Measurements from ENCODE around the gene FBRS. TPM values are rescaled to one million over a fixed set of nuclear protein-coding genes. Genes with fewer than 3 reads are reported as not detected.

FBRS gene
- total and polyA plus RNA-seq, 2 of the 13 experiments (the other 11 are each of a cell fraction or from before 2014, with no cell fraction given) = 13.7 to 16.2 TPM

- TF ChIP-seq ZNF879 (CRISPR knock-in tag; IDR thresholded peaks at IDR 0.05) (peak; percentile 89), SUZ12 (IDR thresholded peaks at IDR 0.05; ENCODE audit: low read depth, low read length) (no peak), NPAS2 (CRISPR knock-in tag; IDR thresholded peaks at IDR 0.05; ENCODE audit: borderline replicate concordance) (no peak), BCL6 (CRISPR knock-in tag; IDR thresholded peaks at IDR 0.05) (peak; percentile 67), CBX1 (IDR thresholded peaks at IDR 0.05; ENCODE audit: low read depth) (no peak), ZNF619 (CRISPR knock-in tag; IDR thresholded peaks at IDR 0.05) (peak; percentile 50; the same call in 1 of the 2 replicates), RNF2 (conservative IDR thresholded peaks at IDR 0.05; ENCODE audit: low read depth) (peak; percentile 51; the same call in 1 of the 2 replicates), ZMYM4 (CRISPR knock-in tag; IDR thresholded peaks at IDR 0.05) (peak; percentile 75), CBX2 (IDR thresholded peaks at IDR 0.05; ENCODE audit: low read depth, low read length) (no peak), CBX2 (CRISPR knock-in tag; IDR thresholded peaks at IDR 0.05; ENCODE audit: low read depth) (no peak; the same call in 1 of the 2 replicates), HOMEZ (CRISPR knock-in tag; IDR thresholded peaks at IDR 0.05; ENCODE audit: low read depth) (peak; percentile 70), ZNF660 (CRISPR knock-in tag; IDR thresholded peaks at IDR 0.05; ENCODE audit: borderline replicate concordance, low read depth) (no peak; the same call in 1 of the 2 replicates), NFE2 (CRISPR knock-in tag; IDR thresholded peaks at IDR 0.05) (no peak), ZSCAN31 (CRISPR knock-in tag; IDR thresholded peaks at IDR 0.05; ENCODE audit: low read depth) (peak; percentile 79), POLR2G (IDR thresholded peaks at IDR 0.05; ENCODE audit: low read depth, low read length) (peak; percentile 92), ZNF331 (CRISPR knock-in tag; IDR thresholded peaks at IDR 0.05) (peak; percentile 72), CBX5 (CRISPR knock-in tag; IDR thresholded peaks at IDR 0.05; ENCODE audit: borderline replicate concordance) (peak; percentile 92)
- TF ChIP-seq, protein P1, sequence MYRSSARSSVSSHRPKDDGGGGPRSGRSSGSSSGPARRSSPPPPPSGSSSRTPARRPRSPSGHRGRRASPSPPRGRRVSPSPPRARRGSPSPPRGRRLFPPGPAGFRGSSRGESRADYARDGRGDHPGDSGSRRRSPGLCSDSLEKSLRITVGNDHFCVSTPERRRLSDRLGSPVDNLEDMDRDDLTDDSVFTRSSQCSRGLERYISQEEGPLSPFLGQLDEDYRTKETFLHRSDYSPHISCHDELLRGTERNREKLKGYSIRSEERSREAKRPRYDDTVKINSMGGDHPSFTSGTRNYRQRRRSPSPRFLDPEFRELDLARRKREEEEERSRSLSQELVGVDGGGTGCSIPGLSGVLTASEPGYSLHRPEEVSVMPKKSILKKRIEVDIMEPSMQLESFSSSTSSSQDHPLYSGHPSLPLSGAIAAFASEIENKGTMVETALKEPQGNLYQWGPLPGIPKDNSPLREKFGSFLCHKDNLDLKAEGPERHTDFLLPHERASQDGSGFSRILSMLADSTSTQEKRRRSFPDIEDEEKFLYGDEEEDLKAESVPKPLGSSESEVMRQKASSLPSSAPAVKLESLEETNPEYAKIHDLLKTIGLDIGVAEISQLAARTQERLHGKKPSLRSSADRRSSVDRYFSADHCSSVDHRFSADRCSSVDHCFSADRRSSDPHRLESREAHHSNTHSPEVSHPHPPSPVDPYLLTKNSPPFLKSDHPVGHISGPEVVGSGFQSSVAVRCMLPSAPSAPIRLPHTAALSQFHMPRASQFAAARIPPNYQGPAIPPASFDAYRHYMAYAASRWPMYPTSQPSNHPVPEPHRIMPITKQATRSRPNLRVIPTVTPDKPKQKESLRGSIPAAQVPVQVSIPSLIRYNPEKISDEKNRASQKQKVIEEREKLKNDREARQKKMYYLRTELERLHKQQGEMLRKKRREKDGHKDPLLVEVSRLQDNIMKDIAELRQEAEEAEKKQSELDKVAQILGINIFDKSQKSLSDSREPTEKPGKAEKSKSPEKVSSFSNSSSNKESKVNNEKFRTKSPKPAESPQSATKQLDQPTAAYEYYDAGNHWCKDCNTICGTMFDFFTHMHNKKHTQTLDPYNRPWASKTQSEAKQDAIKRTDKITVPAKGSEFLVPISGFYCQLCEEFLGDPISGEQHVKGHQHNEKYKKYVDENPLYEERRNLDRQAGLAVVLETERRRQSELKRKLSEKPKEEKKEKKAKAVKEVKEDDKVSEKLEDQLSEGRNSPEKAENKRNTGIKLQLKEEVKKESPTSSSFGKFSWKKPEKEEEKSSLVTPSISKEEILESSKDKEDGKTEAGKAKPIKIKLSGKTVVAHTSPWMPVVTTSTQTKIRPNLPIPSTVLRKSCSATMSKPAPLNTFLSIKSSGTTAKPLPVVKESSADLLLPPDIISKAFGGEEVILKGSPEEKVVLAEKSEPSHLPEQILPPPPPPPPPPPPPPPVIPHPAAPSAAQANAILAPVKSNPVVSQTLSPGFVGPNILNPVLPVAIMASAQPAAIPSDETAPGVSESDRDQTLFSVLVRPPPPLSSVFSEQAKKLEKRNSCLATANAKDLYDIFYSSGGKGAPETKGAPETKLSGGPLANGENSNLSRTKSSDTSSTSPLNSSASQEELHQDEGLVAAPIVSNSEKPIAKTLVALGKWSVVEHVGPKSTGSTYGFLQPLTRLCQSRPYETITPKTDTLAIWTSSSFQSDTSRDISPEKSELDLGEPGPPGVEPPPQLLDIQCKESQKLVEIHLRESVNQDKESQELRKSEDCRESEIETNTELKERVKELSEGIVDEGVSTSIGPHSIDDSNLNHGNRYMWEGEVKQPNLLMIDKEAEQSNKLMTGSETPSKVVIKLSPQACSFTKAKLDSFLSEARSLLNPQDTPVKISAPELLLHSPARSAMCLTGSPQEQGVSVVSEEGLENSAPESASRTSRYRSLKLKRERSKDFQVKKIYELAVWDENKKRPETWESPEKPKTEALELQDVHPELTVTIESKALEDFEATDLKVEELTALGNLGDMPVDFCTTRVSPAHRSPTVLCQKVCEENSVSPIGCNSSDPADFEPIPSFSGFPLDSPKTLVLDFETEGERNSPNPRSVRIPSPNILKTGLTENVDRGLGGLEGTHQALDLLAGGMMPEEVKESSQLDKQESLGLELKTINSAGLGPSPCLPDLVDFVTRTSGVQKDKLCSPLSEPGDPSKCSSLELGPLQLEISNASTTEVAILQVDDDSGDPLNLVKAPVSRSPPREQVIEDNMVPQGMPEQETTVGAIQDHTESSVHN (CRISPR knock-in tag; IDR thresholded peaks at IDR 0.05) = no peak
- TF ChIP-seq, protein P2, sequence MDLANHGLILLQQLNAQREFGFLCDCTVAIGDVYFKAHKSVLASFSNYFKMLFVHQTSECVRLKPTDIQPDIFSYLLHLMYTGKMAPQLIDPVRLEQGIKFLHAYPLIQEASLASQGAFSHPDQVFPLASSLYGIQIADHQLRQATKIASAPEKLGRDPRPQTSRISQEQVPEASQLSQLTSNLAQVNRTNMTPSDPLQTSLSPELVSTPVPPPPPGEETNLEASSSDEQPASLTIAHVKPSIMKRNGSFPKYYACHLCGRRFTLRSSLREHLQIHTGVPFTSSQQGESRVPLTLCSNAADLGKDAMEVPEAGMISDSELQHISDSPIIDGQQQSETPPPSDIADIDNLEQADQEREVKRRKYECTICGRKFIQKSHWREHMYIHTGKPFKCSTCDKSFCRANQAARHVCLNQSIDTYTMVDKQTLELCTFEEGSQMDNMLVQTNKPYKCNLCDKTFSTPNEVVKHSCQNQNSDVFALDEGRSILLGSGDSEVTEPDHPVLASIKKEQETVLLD (CRISPR knock-in tag; IDR thresholded peaks at IDR 0.05; ENCODE audit: low read depth) = peak; percentile 79
Observed at GRCh38 chr16:30609926-30610839, 48.0 kb upstream of the FBRS start, which contains the start of gene ZNF689 (continued).
